D721Med (cell line): Measurements from ENCODE around the gene PHACTR1.

Experiments
- DNase-seq: peaks from one replicate; pipeline ENCODE4 v3.0.0; 2011; ENCODE audit warnings: low spot score; ENCODE audit not compliant: insufficient read length
- FAIRE-seq: peaks from 2 replicates; lab custom pipeline; 2011; peaks lifted over from hg19 to GRCh38; lab: Jason Lieb, UNC
- TF ChIP-seq, protein P1 (sequence below): IDR thresholded peaks from 2 replicates; pipeline ENCODE4 v1.5.1; 2012; ENCODE audit warnings: mild to moderate bottlenecking, control low read depth; ENCODE audit not compliant: insufficient read depth; ENCODE audit errors: missing control alignments

The PHACTR1 gene

DNA sequence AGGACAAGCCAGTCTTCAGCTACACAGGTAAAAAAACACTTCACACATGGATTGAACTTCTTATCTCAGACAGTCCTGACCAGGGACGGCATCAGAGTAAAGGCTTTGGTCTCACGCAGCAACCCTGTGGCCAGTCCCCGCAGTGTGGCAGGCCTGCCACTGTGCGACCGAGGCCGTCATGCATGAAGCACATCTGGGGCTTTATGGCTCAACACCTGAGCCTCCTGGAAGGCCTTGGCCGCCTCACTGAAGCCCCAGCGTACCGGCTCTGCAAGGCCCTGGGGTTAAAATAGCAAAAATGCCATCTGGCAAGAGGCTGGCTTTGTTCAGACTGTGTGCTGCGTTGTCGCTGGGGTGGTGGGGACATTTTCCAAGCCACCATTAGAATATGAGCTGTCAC, 579.0 kb downstream of the PHACTR1 start:
- DNase-seq: no peak
- TF ChIP-seq, protein P1, sequence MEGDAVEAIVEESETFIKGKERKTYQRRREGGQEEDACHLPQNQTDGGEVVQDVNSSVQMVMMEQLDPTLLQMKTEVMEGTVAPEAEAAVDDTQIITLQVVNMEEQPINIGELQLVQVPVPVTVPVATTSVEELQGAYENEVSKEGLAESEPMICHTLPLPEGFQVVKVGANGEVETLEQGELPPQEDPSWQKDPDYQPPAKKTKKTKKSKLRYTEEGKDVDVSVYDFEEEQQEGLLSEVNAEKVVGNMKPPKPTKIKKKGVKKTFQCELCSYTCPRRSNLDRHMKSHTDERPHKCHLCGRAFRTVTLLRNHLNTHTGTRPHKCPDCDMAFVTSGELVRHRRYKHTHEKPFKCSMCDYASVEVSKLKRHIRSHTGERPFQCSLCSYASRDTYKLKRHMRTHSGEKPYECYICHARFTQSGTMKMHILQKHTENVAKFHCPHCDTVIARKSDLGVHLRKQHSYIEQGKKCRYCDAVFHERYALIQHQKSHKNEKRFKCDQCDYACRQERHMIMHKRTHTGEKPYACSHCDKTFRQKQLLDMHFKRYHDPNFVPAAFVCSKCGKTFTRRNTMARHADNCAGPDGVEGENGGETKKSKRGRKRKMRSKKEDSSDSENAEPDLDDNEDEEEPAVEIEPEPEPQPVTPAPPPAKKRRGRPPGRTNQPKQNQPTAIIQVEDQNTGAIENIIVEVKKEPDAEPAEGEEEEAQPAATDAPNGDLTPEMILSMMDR: no peak

GRCh38 chr6:13296536-13296997, 580.0 kb downstream of the PHACTR1 start:
- DNase-seq: no peak
- TF ChIP-seq, protein P1: no peak
- no peak for FAIRE-seq

More for the DNA sequence above, 579.0 kb downstream of the PHACTR1 start:
- FAIRE-seq: no peak

DNA sequence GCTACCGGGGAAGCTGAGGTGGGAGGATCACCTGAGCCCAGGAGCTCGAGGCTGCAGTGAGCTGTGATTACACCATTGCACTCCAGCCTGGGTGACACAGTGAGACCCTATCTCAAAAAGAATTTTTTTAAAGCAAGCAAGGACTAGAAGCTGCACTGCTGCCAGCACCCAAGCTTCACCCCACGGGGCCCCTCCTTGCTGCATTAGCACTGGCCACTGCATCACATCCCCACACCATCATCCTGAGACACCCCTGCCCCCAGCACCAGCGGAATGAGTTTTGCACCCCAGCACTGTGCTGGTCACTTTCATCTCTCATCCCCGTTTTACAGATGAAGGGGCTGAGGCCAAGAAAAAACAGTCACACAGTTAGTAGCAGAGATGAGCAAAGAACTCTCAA, 580.8 kb downstream of the PHACTR1 start:
- no peak for FAIRE-seq
- TF ChIP-seq, protein P1: no peak
- no peak for DNase-seq

GRCh38 chr6:13298446-13298845, 581.9 kb downstream of the PHACTR1 start:
- DNase-seq: no peak
- TF ChIP-seq, protein P1: no peak
- no peak for FAIRE-seq

DNA sequence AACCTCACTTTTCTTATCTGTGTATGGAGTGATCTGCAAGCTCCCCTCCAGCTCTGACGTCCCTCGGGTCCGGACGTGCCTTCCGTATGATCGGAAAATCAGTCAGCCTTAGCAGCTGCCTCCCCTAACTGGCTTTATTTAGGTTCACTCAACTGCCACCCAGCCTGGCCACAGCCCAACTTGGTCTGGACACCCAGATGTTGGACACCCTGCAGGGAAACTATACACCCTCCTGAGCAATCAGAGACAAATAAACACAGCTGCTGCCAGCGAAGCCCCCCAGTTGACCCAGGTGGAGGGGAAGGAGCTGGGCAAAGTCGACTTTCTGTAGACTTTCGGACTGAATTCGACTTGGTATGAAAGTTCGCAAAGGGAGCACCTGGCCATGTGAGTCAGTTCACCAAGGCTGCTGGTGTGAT, 582.8 kb downstream of the PHACTR1 start:
- no peak for FAIRE-seq

GRCh38 chr6:13299918-13300317, 583.4 kb downstream of the PHACTR1 start:
- no peak for FAIRE-seq
- TF ChIP-seq, protein P1: no peak
- DNase-seq: no peak

More for the DNA sequence above, 582.8 kb downstream of the PHACTR1 start:
- DNase-seq: no peak
- TF ChIP-seq, protein P1: no peak

GRCh38 chr6:13300643-13301590, 584.4 kb downstream of the PHACTR1 start:
- TF ChIP-seq, protein P1: no peak
- FAIRE-seq: no peak
- DNase-seq: no peak
